ENCODE results near the gene ATP8B3. TPM values are rescaled to one million over a fixed set of nuclear protein-coding genes. Genes with fewer than 3 reads are reported as not detected.

ATP8B3 gene
- total RNA-seq, 2 experiments from 2014 or later, result 7.9 to 8.4 TPM

DNA sequence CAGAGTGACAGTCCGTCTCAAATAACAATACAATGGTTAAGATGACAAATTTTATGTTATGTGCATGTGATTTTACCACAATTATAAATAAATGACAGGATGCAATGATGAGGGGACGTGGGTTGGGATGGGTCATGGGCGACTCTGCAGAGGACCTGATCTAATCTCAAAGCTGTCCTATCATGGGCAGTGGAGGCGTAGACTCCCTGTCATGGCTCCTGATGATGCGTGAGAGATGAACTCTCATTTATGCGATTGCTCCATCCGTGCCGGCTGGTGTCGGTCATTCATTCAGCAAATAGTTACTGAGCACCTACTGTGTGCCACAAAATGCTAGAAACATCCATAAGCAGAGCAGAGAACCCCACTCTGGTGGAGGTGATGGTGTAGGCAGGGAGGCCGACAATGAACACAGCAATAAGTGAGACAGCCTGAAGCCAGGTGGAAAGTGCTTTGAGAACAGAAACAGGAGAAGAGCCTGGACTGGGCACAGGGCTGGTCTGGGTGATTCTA lies 37.9 kb upstream of the ATP8B3 start:
- ChIA-PET CTCF (interaction anchor here (0.8 to 1.7 kb wide), 4 partner anchors 12 to 238 kb away, joined by 3 to 9 read pairs (median 4); no protein-coding TSS in a partner anchor), POLR2A (no interaction called here)
- Mint-ChIP-seq H3K27ac (peak overlapping the region; percentile 23), H3K36me3 (ENCODE audit: low read depth) (peaks cover 11% of the 10 kb centered on the region), H3K9me3 (ENCODE audit: low read depth) (no peaks in the 10 kb centered on the region), H3K27me3 (no peaks in the 10 kb centered on the region), H3K4me1 (peaks cover 60% of the 10 kb centered on the region), H3K4me3 (no peak overlapping the region)
- ATAC-seq (no peak), DNase-seq (no peak)
- intact Hi-C loops (cut with DNase I, micrococcal nuclease), result loop anchor here (2.0 to 10.0 kb wide), 2 partner anchors 13 to 785 kb away; partner anchors contain the start of genes ARHGAP45 (in 1 of the 2) and KLF16 (in 1 of the 2)

DNA sequence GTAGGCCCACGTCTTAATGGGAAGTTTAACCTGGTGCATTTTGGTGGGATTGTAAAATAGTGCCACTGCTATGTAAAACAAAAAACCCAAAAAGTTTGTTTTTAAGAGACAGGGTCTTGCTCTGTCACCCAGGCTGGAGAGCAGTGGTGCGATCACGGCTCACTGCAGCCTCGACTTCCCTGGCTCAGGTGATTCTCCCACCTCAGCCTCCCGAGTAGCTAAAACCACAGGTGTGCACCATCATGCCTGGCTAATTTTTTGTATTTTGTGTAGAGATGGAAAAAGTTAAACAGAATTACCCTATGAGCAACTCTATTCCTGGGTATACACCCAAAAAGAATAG lies 37.0 kb upstream of the ATP8B3 start:
- H3K27ac Mint-ChIP-seq, result peak overlapping the region; percentile 74
- no peaks in the 10 kb centered on the region for H3K27me3 Mint-ChIP-seq
- H3K4me3 Mint-ChIP-seq, result peak overlapping the region; percentile 66
- ATAC-seq (no peak), DNase-seq (no peak)
- intact Hi-C loops (cut with DNase I, micrococcal nuclease), result loop anchor here in 1 of 2 experiments (2.0 kb wide), 1 partner anchor 14 kb away; the partner anchor contains the start of gene KLF16
- ChIA-PET CTCF (interaction anchor here (0.8 to 1.7 kb wide), 3 partner anchors 11 to 239 kb away, joined by 3 to 9 read pairs (median 3); no protein-coding TSS in a partner anchor), POLR2A (interaction anchor here (0.6 kb wide), 2 partner anchors 333 to 1535 kb away, joined by 3 to 4 read pairs; no protein-coding TSS in a partner anchor)
- H3K36me3 Mint-ChIP-seq (ENCODE audit: low read depth), result peaks cover 13% of the 10 kb centered on the region
- peaks cover 61% of the 10 kb centered on the region for H3K4me1 Mint-ChIP-seq
- H3K9me3 Mint-ChIP-seq (ENCODE audit: low read depth), result no peaks in the 10 kb centered on the region

DNA sequence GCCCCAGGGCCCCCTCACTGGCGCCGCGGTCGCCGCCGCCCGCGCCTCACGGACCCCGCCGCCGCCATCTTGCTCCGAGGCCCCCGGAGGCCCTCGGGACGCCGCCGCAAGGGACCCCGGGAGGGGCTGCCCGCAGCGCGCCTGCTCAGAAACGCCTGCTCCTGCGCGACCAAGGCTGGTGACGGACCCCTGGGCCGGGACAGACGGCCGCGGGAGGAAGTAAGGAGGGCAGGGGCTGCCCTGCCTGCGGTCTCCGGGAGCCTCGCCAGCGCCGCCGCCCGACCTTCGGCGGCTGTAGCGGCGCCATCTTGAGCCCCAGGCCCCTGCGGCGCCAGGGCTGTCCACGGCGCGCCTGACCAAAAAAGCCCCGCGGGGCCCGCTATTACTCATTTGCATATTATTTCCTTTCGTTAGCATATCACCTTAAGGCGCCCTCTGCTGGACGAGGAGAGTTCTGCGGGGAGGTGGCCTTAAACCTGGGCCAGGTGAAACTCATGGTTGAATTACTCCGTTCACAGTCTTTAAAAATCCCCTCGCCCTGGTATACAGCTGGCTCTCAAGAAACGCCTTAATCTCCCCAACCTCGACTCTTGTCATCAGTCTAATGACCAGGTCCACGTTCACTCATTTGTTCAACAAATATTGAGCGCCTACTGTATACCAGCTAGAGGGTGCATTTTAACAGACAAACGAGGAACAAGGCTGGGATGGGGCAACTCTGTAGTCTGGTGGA lies 36.5 kb upstream of the ATP8B3 start, which contains the start of gene REXO1:
TSS of gene REXO1 (minus strand) at position 85 of the 733 bp plus-strand sequence. CDS start 125 bp downstream, outside the sequence.
- DNase-seq, result peak; percentile 98
- peak; percentile 72 for ATAC-seq
- intact Hi-C loops (cut with DNase I, micrococcal nuclease), result loop anchor here (1.0 to 2.0 kb wide), 9 partner anchors 14 to 465 kb away; partner anchors contain the start of genes ADAT3 (in 1 of the 2), ATP8B3 (in 1 of the 2), CSNK1G2 (in 1 of the 2) and KLF16 (in 1 of the 2)
- ChIA-PET CTCF (interaction anchor here (1.0 to 1.7 kb wide), 2 partner anchors 11 to 28 kb away, joined by 3 to 9 read pairs; no protein-coding TSS in a partner anchor), POLR2A (interaction anchor here (0.6 kb wide), 1 partner anchor 1535 kb away, joined by 3 read pairs; no protein-coding TSS in a partner anchor)
- Mint-ChIP-seq H3K27ac (peak within 1 kb of the TSS; percentile 88), H3K4me1 (peaks cover 65% of the 10 kb centered on the region), H3K9me3 (ENCODE audit: low read depth) (no peaks in the 10 kb centered on the region), H3K27me3 (no peaks in the 10 kb centered on the region), H3K4me3 (peak within 1 kb of the TSS; percentile 92), H3K36me3 (ENCODE audit: low read depth) (peaks cover 13% of the 10 kb centered on the region)

DNA sequence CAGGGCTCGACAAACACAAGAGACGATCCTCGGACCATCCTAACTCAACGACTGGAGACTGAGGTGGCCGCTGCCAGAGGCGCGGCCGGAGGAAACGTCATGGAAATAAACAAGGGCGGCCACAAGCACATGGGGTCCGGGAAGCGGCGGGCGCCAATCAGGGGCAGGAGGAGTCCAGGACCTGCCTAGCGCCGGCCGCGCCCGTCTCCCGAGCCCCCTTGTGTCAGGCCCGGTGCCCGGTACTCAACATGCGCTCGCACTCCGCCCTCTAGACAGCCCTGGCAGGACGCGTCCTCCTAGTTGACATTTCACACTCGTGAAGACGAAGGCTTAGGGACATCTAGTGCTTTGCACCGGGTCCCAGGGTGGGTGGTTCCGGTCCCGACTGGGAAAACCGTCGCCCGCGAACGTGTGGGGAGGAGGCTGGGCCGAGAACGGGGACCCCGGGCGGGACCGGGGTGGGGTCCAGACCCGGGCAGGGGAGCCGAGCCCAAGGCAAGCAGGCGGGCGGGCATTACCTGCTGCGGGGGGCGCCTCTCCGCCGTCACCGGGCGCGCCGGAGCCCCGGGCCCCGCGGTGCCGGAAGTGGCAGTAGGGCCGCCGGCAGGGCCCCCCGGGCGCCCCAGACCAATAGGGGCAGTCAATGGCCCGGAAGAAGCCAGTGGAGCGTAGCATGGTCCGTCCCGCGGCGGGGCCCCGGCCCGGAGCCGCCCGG lies 35.8 kb upstream of the ATP8B3 start:
- ChIA-PET POLR2A (no interaction called here), CTCF (interaction anchor here (2.2 kb wide), 1 partner anchor 22 kb away, joined by 13 read pairs; no protein-coding TSS in a partner anchor)
- ATAC-seq (peak; percentile 24), DNase-seq (peak; percentile 57)
- H3K27ac Mint-ChIP-seq, result peak overlapping the region; percentile 88
- H3K9me3 Mint-ChIP-seq (ENCODE audit: low read depth), result no peaks in the 10 kb centered on the region
- intact Hi-C loops (cut with DNase I, micrococcal nuclease), result loop anchor here (1.0 to 2.0 kb wide), 9 partner anchors 15 to 465 kb away; partner anchors contain the start of genes ADAT3 (in 1 of the 2), ATP8B3 (in 1 of the 2), CSNK1G2 (in 1 of the 2) and KLF16 (in 1 of the 2)
- peaks cover 11% of the 10 kb centered on the region for H3K36me3 Mint-ChIP-seq (ENCODE audit: low read depth)
- H3K4me1 Mint-ChIP-seq, result peaks cover 60% of the 10 kb centered on the region
- no peaks in the 10 kb centered on the region for H3K27me3 Mint-ChIP-seq
- peak overlapping the region; percentile 92 for H3K4me3 Mint-ChIP-seq

DNA sequence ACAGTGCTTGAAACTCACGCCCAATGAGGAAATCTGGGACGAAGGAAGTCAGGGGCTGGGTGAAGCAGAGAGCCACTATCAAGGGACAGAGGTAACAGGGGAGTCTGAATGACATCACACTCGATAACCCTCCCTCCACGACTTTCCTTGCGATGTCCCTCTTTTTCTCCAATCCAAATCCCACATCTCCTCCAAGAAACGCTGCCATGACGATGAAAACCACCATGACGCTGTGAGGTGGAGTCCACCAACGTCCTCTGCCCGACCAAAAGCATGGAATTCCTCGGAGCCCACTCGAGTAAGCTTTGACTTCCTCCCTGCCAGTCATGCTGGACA lies 35.2 kb upstream of the ATP8B3 start:
- ChIA-PET CTCF (interaction anchor here (0.6 to 2.2 kb wide), 3 partner anchors 9 to 402 kb away, joined by 3 to 13 read pairs (median 7); no protein-coding TSS in a partner anchor), POLR2A (interaction anchor here (0.7 kb wide), 1 partner anchor 9 kb away, joined by 4 read pairs; no protein-coding TSS in a partner anchor)
- H3K27me3 Mint-ChIP-seq, result no peaks in the 10 kb centered on the region

DNA sequence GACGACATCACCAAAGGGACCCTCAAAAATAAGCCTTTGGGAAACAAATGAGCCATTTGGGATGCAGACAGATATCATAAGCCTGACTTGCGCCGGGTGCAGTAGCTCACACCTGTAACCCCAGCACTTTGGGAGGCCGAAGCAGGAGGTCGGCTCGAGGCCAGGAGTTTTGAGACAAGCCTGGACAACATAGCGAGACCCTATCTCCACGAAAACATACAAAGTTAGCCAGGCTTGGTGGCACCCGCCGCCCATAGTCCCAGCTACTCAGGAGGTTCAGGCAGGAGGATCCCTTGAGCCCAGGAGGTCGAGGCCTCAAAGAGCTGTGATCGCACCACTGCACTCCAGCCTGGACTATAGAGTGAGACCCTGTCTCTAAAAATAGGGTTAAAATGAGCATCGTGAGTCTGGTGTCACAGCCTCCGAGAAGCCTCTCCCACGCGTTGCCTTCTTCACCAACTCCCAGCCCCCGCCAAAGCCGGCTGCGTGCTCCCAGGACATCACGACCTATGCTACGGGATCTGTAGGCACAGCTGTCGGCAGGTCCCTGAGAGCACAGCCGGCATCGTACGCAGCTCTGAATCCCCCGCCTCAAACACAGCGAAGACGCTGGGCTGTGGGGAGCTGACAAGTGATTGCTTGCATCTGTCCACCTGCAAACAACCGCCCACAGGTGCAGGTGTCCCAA lies 34.6 kb upstream of the ATP8B3 start:
- H3K27ac Mint-ChIP-seq, result peak overlapping the region; percentile 88
- no peaks in the 10 kb centered on the region for H3K27me3 Mint-ChIP-seq
- H3K9me3 Mint-ChIP-seq (ENCODE audit: low read depth), result no peaks in the 10 kb centered on the region
- peaks cover 64% of the 10 kb centered on the region for H3K4me1 Mint-ChIP-seq
- CTCF ChIA-PET, result interaction anchor here (0.6 to 2.2 kb wide), 6 partner anchors 8 to 401 kb away, joined by 3 to 13 read pairs (median 3); no protein-coding TSS in a partner anchor
- peak overlapping the region; percentile 92 for H3K4me3 Mint-ChIP-seq
- H3K36me3 Mint-ChIP-seq (ENCODE audit: low read depth), result peaks cover 11% of the 10 kb centered on the region
- POLR2A ChIA-PET, result interaction anchor here (0.7 kb wide), 1 partner anchor 10 kb away, joined by 4 read pairs; no protein-coding TSS in a partner anchor
- DNase-seq (no peak), ATAC-seq (no peak)
- intact Hi-C loops (cut with DNase I, micrococcal nuclease), result no loop called here

More for the DNA sequence above, 35.2 kb upstream of the ATP8B3 start:
- Mint-ChIP-seq H3K9me3 (ENCODE audit: low read depth) (no peaks in the 10 kb centered on the region), H3K36me3 (ENCODE audit: low read depth) (peaks cover 11% of the 10 kb centered on the region), H3K4me3 (peak overlapping the region; percentile 92), H3K4me1 (peaks cover 60% of the 10 kb centered on the region), H3K27ac (peak overlapping the region; percentile 88)
- DNase-seq (no peak), ATAC-seq (no peak)
- intact Hi-C loops (cut with DNase I, micrococcal nuclease), result no loop called here

DNA sequence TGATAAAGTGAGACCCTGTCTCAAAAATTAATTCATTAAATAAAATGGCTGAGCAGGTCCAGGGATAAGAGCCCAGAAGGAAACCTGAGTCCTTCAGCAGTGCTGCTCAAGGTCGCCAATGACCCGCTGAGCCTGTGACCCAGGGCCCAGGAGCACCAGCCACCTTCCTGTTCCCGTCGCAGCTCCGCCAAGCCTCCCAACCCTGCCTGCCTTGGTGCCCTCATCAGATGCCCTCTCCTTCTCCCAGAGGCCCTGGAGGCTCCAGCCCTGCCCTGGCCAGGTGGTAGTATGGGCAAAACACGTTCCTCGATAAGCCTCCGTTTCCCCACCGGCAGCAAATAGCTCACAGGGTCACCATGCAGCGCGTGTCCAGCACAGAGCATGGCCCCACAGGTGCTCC lies 33.6 kb upstream of the ATP8B3 start:
- no peaks in the 10 kb centered on the region for H3K9me3 Mint-ChIP-seq (ENCODE audit: low read depth)
- DNase-seq (no peak), ATAC-seq (no peak)
- H3K36me3 Mint-ChIP-seq (ENCODE audit: low read depth), result peaks cover 11% of the 10 kb centered on the region
- intact Hi-C loops (cut with DNase I, micrococcal nuclease), result no loop called here
- no peaks in the 10 kb centered on the region for H3K27me3 Mint-ChIP-seq
- no peak overlapping the region for H3K27ac Mint-ChIP-seq
- peaks cover 64% of the 10 kb centered on the region for H3K4me1 Mint-ChIP-seq
- ChIA-PET POLR2A (interaction anchor here (0.5 to 1.1 kb wide), 4 partner anchors 11 to 630 kb away, joined by 3 to 5 read pairs (median 4); partner anchors contain the start of gene GADD45B), CTCF (interaction anchor here (1.1 to 2.2 kb wide), 2 partner anchors 11 to 19 kb away, joined by 3 to 13 read pairs; no protein-coding TSS in a partner anchor)
- H3K4me3 Mint-ChIP-seq, result peak overlapping the region; percentile 92

DNA sequence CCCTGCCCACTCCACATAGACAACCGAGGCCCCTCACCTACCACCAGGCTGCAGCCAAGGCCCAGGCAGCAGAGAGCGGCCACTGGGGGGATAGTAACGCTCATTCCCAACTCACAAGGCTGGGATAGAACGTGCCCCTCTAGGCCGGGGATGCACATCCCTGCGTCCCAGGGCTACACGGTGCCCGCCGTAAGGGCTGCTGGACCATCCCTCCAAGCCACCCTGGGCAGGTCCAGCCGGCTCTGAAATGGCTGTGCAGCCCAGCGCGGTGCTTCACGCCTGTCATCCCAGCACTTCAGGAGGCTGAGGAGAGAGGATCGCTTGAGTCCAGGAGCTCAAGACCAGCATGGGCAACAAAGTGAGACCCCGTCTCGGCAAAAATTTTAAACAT lies 33.0 kb upstream of the ATP8B3 start:
- Mint-ChIP-seq H3K9me3 (ENCODE audit: low read depth) (no peaks in the 10 kb centered on the region), H3K4me1 (peaks cover 67% of the 10 kb centered on the region), H3K27ac (no peak overlapping the region), H3K27me3 (no peaks in the 10 kb centered on the region), H3K36me3 (ENCODE audit: low read depth) (peaks cover 11% of the 10 kb centered on the region), H3K4me3 (no peak overlapping the region)
- no peak for DNase-seq
- intact Hi-C loops (cut with DNase I, micrococcal nuclease), result no loop called here
- CTCF ChIA-PET, result interaction anchor here (1.1 to 2.2 kb wide), 2 partner anchors 11 to 19 kb away, joined by 3 to 13 read pairs; no protein-coding TSS in a partner anchor
- no peak for ATAC-seq
- POLR2A ChIA-PET, result interaction anchor here (0.6 to 1.1 kb wide), 4 partner anchors 12 to 631 kb away, joined by 3 to 5 read pairs (median 4); partner anchors contain the start of gene GADD45B

DNA sequence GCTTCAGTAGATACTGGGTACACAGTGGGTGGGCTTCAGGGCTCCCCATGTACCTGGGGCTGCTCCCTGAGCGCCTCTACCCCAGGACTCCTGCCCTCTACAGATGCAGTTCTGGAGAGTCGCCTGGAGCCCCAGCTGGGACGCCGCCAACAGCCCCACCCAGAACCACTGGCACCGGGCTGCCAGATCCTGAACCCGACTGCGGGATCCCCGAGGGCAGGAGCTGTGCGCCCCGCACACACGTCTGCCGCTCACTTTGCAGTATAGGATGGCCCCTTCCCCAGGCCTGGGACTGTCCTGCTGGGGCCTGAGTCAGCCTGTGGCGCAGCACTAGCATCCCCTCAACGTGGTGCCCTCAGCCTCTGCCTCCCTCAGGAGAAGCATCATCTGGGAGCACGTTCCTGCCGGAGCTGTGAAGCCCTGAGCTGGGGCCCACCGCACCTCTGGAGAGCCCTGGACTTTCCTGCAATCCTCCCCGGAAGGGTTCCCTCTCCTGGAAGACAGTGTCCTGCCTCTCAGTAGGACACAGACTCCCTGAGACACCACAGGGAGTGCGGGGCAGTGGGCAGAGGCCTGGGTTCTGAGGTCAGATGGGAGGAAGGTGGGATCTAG lies 32.5 kb upstream of the ATP8B3 start:
- ChIA-PET POLR2A (interaction anchor here (0.6 to 1.1 kb wide), 4 partner anchors 12 to 631 kb away, joined by 3 to 5 read pairs (median 4); partner anchors contain the start of gene GADD45B), CTCF (no interaction called here)
- intact Hi-C loops (cut with DNase I, micrococcal nuclease), result no loop called here
- no peaks in the 10 kb centered on the region for H3K27me3 Mint-ChIP-seq
- DNase-seq (no peak), ATAC-seq (no peak)
- no peak overlapping the region for H3K27ac Mint-ChIP-seq
- no peaks in the 10 kb centered on the region for H3K9me3 Mint-ChIP-seq (ENCODE audit: low read depth)
- H3K4me3 Mint-ChIP-seq, result no peak overlapping the region
- peaks cover 11% of the 10 kb centered on the region for H3K36me3 Mint-ChIP-seq (ENCODE audit: low read depth)
- H3K4me1 Mint-ChIP-seq, result peaks cover 63% of the 10 kb centered on the region
